ENCODE measurements around the gene HPCAL4. TPM values are rescaled to one million over a fixed set of nuclear protein-coding genes. Genes with fewer than 3 reads are reported as not detected.
A peak's percentile ranks its signal among the peaks of the same experiment; 100 is the strongest.

HPCAL4 gene
- total and polyA plus RNA-seq, 2 donors (not counting 1 experiment from before 2014, with no cell fraction given): not detected

DNA sequence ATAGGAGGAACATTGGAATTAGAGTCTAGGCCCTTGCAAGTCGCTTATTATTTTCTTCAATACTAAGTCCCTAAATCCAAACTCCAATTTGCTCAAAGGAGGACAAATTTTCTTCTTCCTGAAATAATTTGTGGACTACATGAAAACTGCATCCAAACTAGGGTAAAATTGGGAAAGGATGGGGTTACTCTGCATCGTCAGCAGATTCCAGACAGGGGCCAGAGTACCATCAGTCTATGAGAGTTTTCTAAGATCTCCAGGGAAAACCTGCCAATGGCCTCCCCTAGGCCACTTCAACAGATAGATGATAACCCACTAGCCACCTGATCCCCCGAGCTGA is 52.3 kb downstream of the HPCAL4 start:
- no peaks in the 10 kb centered on the region for H4K20me1 ChIP-seq (ENCODE audit: control insufficient read depth, extremely low read depth, insufficient read depth, low read length)
- TF ChIP-seq, protein P1, sequence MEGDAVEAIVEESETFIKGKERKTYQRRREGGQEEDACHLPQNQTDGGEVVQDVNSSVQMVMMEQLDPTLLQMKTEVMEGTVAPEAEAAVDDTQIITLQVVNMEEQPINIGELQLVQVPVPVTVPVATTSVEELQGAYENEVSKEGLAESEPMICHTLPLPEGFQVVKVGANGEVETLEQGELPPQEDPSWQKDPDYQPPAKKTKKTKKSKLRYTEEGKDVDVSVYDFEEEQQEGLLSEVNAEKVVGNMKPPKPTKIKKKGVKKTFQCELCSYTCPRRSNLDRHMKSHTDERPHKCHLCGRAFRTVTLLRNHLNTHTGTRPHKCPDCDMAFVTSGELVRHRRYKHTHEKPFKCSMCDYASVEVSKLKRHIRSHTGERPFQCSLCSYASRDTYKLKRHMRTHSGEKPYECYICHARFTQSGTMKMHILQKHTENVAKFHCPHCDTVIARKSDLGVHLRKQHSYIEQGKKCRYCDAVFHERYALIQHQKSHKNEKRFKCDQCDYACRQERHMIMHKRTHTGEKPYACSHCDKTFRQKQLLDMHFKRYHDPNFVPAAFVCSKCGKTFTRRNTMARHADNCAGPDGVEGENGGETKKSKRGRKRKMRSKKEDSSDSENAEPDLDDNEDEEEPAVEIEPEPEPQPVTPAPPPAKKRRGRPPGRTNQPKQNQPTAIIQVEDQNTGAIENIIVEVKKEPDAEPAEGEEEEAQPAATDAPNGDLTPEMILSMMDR (conservative IDR thresholded peaks at IDR 0.05 in 1 of 2, IDR thresholded peaks at IDR 0.05 in 1 of 2; ENCODE audit: low read depth in 1 of 2, low read length in 2 of 2): no peak
- peak; percentile 52 for TF ChIP-seq EZH2 (IDR thresholded peaks at IDR 0.05; ENCODE audit: low read length, missing control alignments)
- no peak for DNase-seq (ENCODE audit: low read depth in 2 of 2)
- no peaks in the 10 kb centered on the region for H3K9me3 ChIP-seq (ENCODE audit: control insufficient read depth, insufficient read depth, low read depth, low read length)
- no peaks in the 10 kb centered on the region for H3K36me3 ChIP-seq (ENCODE audit: control insufficient read depth, insufficient read depth, low read length)
- H3K27ac ChIP-seq (ENCODE audit: insufficient read depth, low read length): no peak overlapping the region
- no peak overlapping the region for H3K4me2 ChIP-seq (ENCODE audit: extremely low read depth, insufficient read depth, low read length)
- H3K9ac ChIP-seq (ENCODE audit: insufficient read depth, low read length): peak overlapping the region; percentile 48
- no peaks in the 10 kb centered on the region for H3K79me2 ChIP-seq (ENCODE audit: control insufficient read depth, insufficient read depth, low read length)
- peaks cover 4% of the 10 kb centered on the region for H3K4me1 ChIP-seq (ENCODE audit: control insufficient read depth, extremely low read depth, insufficient read depth, low read length)
- H3K27me3 ChIP-seq (ENCODE audit: control insufficient read depth, insufficient read depth, low read length): peaks cover 25% of the 10 kb centered on the region
- no peak overlapping the region for H3K4me3 ChIP-seq (replicated peaks in 1 of 4; ENCODE audit: control extremely low read depth in 1 of 4, insufficient read depth in 1 of 4, low read depth in 3 of 4, low read length in 4 of 4)
- H2AFZ ChIP-seq (ENCODE audit: low read length): no peak overlapping the region

DNA sequence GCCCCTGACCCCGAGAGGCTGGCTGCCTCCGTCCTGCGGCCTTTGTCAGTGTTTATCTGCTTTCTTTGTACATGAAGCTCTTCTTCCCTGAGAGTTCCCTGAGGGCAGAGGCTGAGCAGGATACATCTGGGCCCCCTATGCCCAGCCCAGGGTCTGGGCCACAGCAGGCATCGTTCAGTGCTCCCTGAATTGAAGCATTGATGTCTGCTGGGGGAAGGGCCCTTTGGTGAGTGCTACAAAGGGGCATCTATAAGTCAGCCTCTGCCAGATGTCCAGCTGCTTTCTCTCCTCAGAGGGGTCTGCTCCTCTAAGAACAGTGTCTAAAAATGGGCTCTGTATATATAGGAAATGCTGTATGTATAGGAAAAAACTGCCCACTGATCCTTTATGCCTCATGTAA is 53.9 kb downstream of the HPCAL4 start:
- TF ChIP-seq EZH2 (IDR thresholded peaks at IDR 0.05; ENCODE audit: low read length, missing control alignments): no peak
- TF ChIP-seq, protein P1 (conservative IDR thresholded peaks at IDR 0.05 in 1 of 2, IDR thresholded peaks at IDR 0.05 in 1 of 2; ENCODE audit: low read depth in 1 of 2, low read length in 2 of 2): no peak
- Histone ChIP-seq H3K4me2 (ENCODE audit: extremely low read depth, insufficient read depth, low read length) (no peak overlapping the region), H3K4me1 (ENCODE audit: control insufficient read depth, extremely low read depth, insufficient read depth, low read length) (peaks cover 4% of the 10 kb centered on the region), H3K79me2 (ENCODE audit: control insufficient read depth, insufficient read depth, low read length) (no peaks in the 10 kb centered on the region), H2AFZ (ENCODE audit: low read length) (no peak overlapping the region), H3K9me3 (ENCODE audit: control insufficient read depth, insufficient read depth, low read depth, low read length) (no peaks in the 10 kb centered on the region), H3K27ac (ENCODE audit: insufficient read depth, low read length) (no peak overlapping the region), H3K27me3 (ENCODE audit: control insufficient read depth, insufficient read depth, low read length) (peaks cover 35% of the 10 kb centered on the region), H3K9ac (ENCODE audit: insufficient read depth, low read length) (no peak overlapping the region), H3K4me3 (replicated peaks in 1 of 4; ENCODE audit: control extremely low read depth in 1 of 4, insufficient read depth in 1 of 4, low read depth in 3 of 4, low read length in 4 of 4) (no peak overlapping the region), H3K36me3 (ENCODE audit: control insufficient read depth, insufficient read depth, low read length) (no peaks in the 10 kb centered on the region), H4K20me1 (ENCODE audit: control insufficient read depth, extremely low read depth, insufficient read depth, low read length) (no peaks in the 10 kb centered on the region)
- no peak for DNase-seq (ENCODE audit: low read depth in 2 of 2)

DNA sequence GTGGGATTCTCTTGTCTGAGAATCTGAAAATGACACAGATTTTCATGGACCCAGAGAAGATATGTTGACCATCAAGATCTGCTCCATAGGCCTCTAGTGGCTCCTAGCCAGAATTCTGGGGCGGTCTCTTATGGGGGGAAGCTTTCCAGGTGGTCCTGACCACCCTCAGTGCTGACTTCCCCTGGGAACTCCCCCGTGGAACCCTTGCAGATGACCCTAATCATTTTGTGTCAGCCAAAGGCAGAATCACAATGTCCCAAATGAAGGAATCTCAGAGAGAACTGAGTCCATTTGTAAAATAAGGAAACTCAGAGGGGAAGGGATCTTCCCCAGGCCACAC is 55.4 kb downstream of the HPCAL4 start:
- Histone ChIP-seq H3K27ac (ENCODE audit: insufficient read depth, low read length) (no peak overlapping the region), H3K27me3 (ENCODE audit: control insufficient read depth, insufficient read depth, low read length) (peaks cover 45% of the 10 kb centered on the region), H3K36me3 (ENCODE audit: control insufficient read depth, insufficient read depth, low read length) (no peaks in the 10 kb centered on the region), H3K4me3 (replicated peaks in 1 of 4; ENCODE audit: control extremely low read depth in 1 of 4, insufficient read depth in 1 of 4, low read depth in 3 of 4, low read length in 4 of 4) (no peak overlapping the region), H3K4me2 (ENCODE audit: extremely low read depth, insufficient read depth, low read length) (no peak overlapping the region), H4K20me1 (ENCODE audit: control insufficient read depth, extremely low read depth, insufficient read depth, low read length) (no peaks in the 10 kb centered on the region), H3K9me3 (ENCODE audit: control insufficient read depth, insufficient read depth, low read depth, low read length) (no peaks in the 10 kb centered on the region), H3K4me1 (ENCODE audit: control insufficient read depth, extremely low read depth, insufficient read depth, low read length) (peaks cover 4% of the 10 kb centered on the region), H3K9ac (ENCODE audit: insufficient read depth, low read length) (no peak overlapping the region), H3K79me2 (ENCODE audit: control insufficient read depth, insufficient read depth, low read length) (no peaks in the 10 kb centered on the region), H2AFZ (ENCODE audit: low read length) (no peak overlapping the region)
- no peak for DNase-seq (ENCODE audit: low read depth in 2 of 2)
- TF ChIP-seq, protein P1 (conservative IDR thresholded peaks at IDR 0.05 in 1 of 2, IDR thresholded peaks at IDR 0.05 in 1 of 2; ENCODE audit: low read depth in 1 of 2, low read length in 2 of 2): no peak
- TF ChIP-seq EZH2 (IDR thresholded peaks at IDR 0.05; ENCODE audit: low read length, missing control alignments): no peak
